ENCODE data around the gene CSGALNACT2. TPM values are rescaled to one million over a fixed set of nuclear protein-coding genes. Genes with fewer than 3 reads are reported as not detected.

CSGALNACT2 gene
- total RNA-seq, 2 experiments from 2014 or later: 13.2 to 33.6 TPM

DNA sequence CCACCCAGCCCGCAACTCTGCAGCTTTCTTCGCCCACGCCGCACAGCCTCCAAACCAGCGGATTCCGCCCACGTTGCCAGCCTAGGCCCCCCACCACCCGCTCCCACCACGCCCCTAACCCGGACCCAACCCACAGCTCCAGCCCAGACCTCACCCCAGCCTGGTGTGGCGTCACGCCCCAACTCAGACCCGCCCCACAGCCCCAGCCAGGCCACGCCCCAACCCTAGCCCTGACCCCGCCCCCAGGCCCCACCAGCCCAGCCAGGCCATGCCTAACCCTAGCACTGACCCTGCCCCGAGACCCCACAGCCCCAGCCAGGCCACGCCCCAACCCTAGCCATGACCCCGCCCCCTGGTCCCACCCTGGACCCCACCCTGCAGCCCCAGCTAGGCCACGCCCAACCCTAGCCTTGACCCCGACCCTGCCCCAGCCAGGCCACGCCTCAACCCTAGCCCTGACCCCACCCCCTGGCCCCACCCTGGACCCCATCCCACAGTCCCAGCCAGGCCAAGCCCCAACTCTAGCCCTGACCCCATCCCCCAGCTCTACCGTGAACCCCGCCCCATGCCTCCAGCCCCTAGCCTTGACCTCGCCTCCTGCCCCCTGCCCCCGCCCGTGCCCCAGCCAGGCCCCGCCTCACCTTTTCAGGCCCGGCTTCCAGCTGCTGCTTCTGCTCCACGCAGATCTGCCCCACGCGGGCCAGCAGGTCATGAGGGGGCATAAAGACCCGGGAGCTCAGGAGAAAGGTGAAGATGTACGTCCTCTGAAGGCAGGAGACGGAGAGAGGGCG, 64.6 kb downstream of the CSGALNACT2 start:
- Histone ChIP-seq H3K4me2 (ENCODE audit: low read length) (peak overlapping the region; percentile 80), H3K79me2 (ENCODE audit: insufficient read depth, low read depth, low read length) (no peaks in the 10 kb centered on the region), H3K9me2 (ENCODE audit: insufficient read depth, low read length) (no peaks in the 10 kb centered on the region), H3K4me1 (ENCODE audit: insufficient read depth, low read length, poor library complexity, severe bottlenecking) (peaks cover 8% of the 10 kb centered on the region), H3K36me3 (ENCODE audit: insufficient read depth, low read length) (no peaks in the 10 kb centered on the region), H4K20me1 (ENCODE audit: insufficient read depth, low read length) (no peaks in the 10 kb centered on the region), H3K27ac (ENCODE audit: low read depth, low read length, poor library complexity, severe bottlenecking) (no peak overlapping the region), H3K4me3 (ENCODE audit: low read depth, low read length, poor library complexity, severe bottlenecking) (peak overlapping the region; percentile 65), H2AFZ (ENCODE audit: low read length) (no peak overlapping the region; the same call in 1 of the 2 replicates), H3K9me3 (ENCODE audit: low read length) (no peaks in the 10 kb centered on the region)
- peak; percentile 52 for DNase-seq (ENCODE audit: low spot score)
- BruUV-seq (replicated peaks): no TSS peak
- POLR2A ChIA-PET: interaction anchor here (0.6 to 1.6 kb wide), 4 partner anchors 7 to 197 kb away, joined by 3 to 8 read pairs (median 5); partner anchors contain the start of gene CSGALNACT2
- CTCF ChIA-PET (ENCODE audit: unreplicated experiment): no interaction called here
- intact Hi-C loops (cut with micrococcal nuclease; ENCODE audit: unreplicated experiment): loop anchor here (2.0 kb wide), 1 partner anchor 62 kb away; no protein-coding TSS in a partner anchor
- TF ChIP-seq EZH2phosphoT487 (IDR thresholded peaks at IDR 0.05; ENCODE audit: borderline replicate concordance, low read depth, low read length) (no peak), CTCF (conservative IDR thresholded peaks at IDR 0.05; ENCODE audit: low read length) (no peak)

DNA sequence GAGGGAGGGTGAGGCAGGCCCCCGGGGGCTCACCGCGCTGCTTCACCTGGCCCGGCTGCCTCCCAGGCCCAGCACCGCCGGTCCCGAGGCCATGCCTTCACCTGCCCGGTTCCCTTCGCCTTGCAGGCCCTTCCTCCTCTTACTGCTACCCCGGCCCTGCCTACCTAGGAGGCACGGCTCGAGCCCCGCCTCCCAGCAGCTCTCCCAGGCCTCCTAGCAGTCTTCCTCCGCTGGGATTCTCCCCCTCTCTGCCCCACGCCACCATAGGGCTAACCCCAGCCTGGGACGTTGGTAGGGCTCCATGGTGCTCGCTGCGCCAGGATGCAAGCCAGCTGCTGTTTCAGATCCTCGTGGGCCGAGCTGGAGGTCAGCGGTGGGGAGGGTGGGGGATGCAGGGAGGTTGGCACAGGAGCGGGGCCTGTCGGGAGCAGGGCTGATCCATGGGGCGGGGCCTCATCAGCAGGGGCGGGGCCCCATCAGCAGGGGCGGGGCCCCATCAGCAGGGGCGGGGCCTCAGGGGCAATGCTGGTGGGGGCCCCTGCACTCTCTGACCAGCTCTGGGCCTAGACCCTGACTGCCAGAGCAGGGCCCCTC, 65.3 kb downstream of the CSGALNACT2 start:
- Histone ChIP-seq H3K4me2 (ENCODE audit: low read length) (no peak overlapping the region), H3K9me3 (ENCODE audit: low read length) (no peaks in the 10 kb centered on the region), H3K27ac (ENCODE audit: low read depth, low read length, poor library complexity, severe bottlenecking) (no peak overlapping the region), H2AFZ (ENCODE audit: low read length) (no peak overlapping the region), H3K79me2 (ENCODE audit: insufficient read depth, low read depth, low read length) (no peaks in the 10 kb centered on the region), H4K20me1 (ENCODE audit: insufficient read depth, low read length) (no peaks in the 10 kb centered on the region), H3K36me3 (ENCODE audit: insufficient read depth, low read length) (no peaks in the 10 kb centered on the region), H3K9me2 (ENCODE audit: insufficient read depth, low read length) (no peaks in the 10 kb centered on the region), H3K4me3 (ENCODE audit: low read depth, low read length, poor library complexity, severe bottlenecking) (no peak overlapping the region), H3K4me1 (ENCODE audit: insufficient read depth, low read length, poor library complexity, severe bottlenecking) (peaks cover 8% of the 10 kb centered on the region)
- no peak for DNase-seq (ENCODE audit: low spot score)
- intact Hi-C loops (cut with micrococcal nuclease; ENCODE audit: unreplicated experiment): loop anchor here (2.0 kb wide), 2 partner anchors 27 to 63 kb away; no protein-coding TSS in a partner anchor
- TF ChIP-seq EZH2phosphoT487 (IDR thresholded peaks at IDR 0.05; ENCODE audit: borderline replicate concordance, low read depth, low read length) (no peak), CTCF (conservative IDR thresholded peaks at IDR 0.05; ENCODE audit: low read length) (no peak)
- BruUV-seq (replicated peaks): no TSS peak
- ChIA-PET CTCF (ENCODE audit: unreplicated experiment) (no interaction called here), POLR2A (interaction anchor here (0.6 to 1.1 kb wide), 4 partner anchors 8 to 197 kb away, joined by 3 to 6 read pairs (median 4); no protein-coding TSS in a partner anchor)
